GM23338 (cell line): ENCODE data around the gene RHBDD1. TPM values are rescaled to one million over a fixed set of nuclear protein-coding genes. Genes with fewer than 3 reads are reported as not detected.

ENCODE experiments used
- ATAC-seq: fragments of 200-7000 bp; cut with Tn5 transposase; 3 replicates; pipeline ENCODE4 v1.9.1; 2020
- DNase-seq: peaks from one replicate; pipeline ENCODE4 v3.0.0-alpha.2; 2015; ENCODE audit warnings: low spot score
- H2AFZ ChIP-seq: fragments of 200-600 bp; sonication (generic); 2 replicates; pipeline ENCODE4 v1.8.0; 2016; ENCODE audit warnings: antibody characterized with exemption, mild to moderate bottlenecking, moderate library complexity
- H3F3A ChIP-seq: fragments of 200-600 bp; sonication (generic); replicated peaks from 2 replicates; pipeline ENCODE4 v1.8.0; 2017; ENCODE audit warnings: antibody characterized with exemption, mixed run types, low read depth
- H3K27ac ChIP-seq: fragments of 200-600 bp; sonication (generic); 2 replicates; pipeline ENCODE4 v1.6.1; 2016; ENCODE audit warnings: low read depth
- H3K27me3 ChIP-seq: fragments of 200-600 bp; sonication (generic); 2 replicates; pipeline ENCODE4 v1.8.0; 2016; ENCODE audit warnings: mild to moderate bottlenecking, mixed run types, moderate library complexity; ENCODE audit not compliant: insufficient read depth
- H3K36me3 ChIP-seq: fragments of 200-600 bp; sonication (generic); 2 replicates; pipeline ENCODE4 v1.8.0; 2016; ENCODE audit warnings: mild to moderate bottlenecking; ENCODE audit not compliant: insufficient read depth
- H3K4me1 ChIP-seq: fragments of 200-600 bp; sonication (generic); 2 replicates; pipeline ENCODE4 v1.8.0; 2016; ENCODE audit warnings: mild to moderate bottlenecking, moderate library complexity; ENCODE audit not compliant: insufficient read depth
- H3K4me2 ChIP-seq: fragments of 200-600 bp; sonication (generic); 2 replicates; pipeline ENCODE4 v1.7.1; 2017; ENCODE audit warnings: mixed run types
- H3K4me3 ChIP-seq: fragments of 200-600 bp; sonication (generic); 2 replicates; pipeline ENCODE4 v1.6.1; 2016; ENCODE audit warnings: mixed run types
- H3K79me2 ChIP-seq: fragments of 200-600 bp; sonication (generic); replicated peaks from 2 replicates; pipeline ENCODE4 v1.8.0; 2017; ENCODE audit warnings: mild to moderate bottlenecking; ENCODE audit not compliant: insufficient read depth
- H3K9me2 ChIP-seq: fragments of 200-600 bp; sonication (generic); 2 replicates; pipeline ENCODE4 v1.8.0; 2017; ENCODE audit not compliant: insufficient read depth
- H4K20me1 ChIP-seq: fragments of 200-600 bp; sonication (generic); replicated peaks from 2 replicates; pipeline ENCODE4 v1.8.0; 2017; ENCODE audit warnings: mild to moderate bottlenecking; ENCODE audit not compliant: insufficient read depth
- H3K27ac Mint-ChIP-seq: 2 replicates; pipeline ENCODE4 v1.8.0; 2020; ENCODE audit warnings: inconsistent platforms, mild to moderate bottlenecking, moderate library complexity, mixed read lengths
- H3K27me3 Mint-ChIP-seq: 3 replicates; pipeline ENCODE4 v1.8.0; 2022; ENCODE audit warnings: low read depth, mild to moderate bottlenecking, moderate library complexity, mixed read lengths, inconsistent platforms; ENCODE audit not compliant: insufficient read depth, poor library complexity
- H3K36me3 Mint-ChIP-seq: 3 replicates; pipeline ENCODE4 v1.8.0; 2021; ENCODE audit warnings: low read depth, mild to moderate bottlenecking, inconsistent platforms, moderate library complexity, mixed read lengths
- H3K4me1 Mint-ChIP-seq: 3 replicates; pipeline ENCODE4 v1.8.0; 2020; ENCODE audit warnings: mild to moderate bottlenecking, inconsistent platforms, mixed read lengths
- H3K4me3 Mint-ChIP-seq: 3 replicates; pipeline ENCODE4 v1.8.0; 2021; ENCODE audit warnings: moderate library complexity, mild to moderate bottlenecking, inconsistent platforms, mixed read lengths
- H3K9me3 Mint-ChIP-seq: 3 replicates; pipeline ENCODE4 v1.8.0; 2020; ENCODE audit warnings: moderate library complexity, mild to moderate bottlenecking, inconsistent platforms, mixed read lengths
- CTCF ChIP-seq, 2 experiments: fragments of 200-600 bp in 1 of 2; sonication (generic) in 1 of 2; conservative IDR thresholded peaks; 2 replicates each; pipeline versions ENCODE4 v1.5.1 to v1.6.1; 2016 to 2017; ENCODE audit warnings: antibody characterized with exemption in 2 of 2, low read depth in 2 of 2, mild to moderate bottlenecking in 2 of 2, moderate library complexity in 1 of 2
- EZH2 ChIP-seq: fragments of 200-600 bp; sonication (generic); IDR thresholded peaks from one replicate; pipeline ENCODE4 v1.8.0; 2017; ENCODE audit warnings: antibody characterized with exemption, mild to moderate bottlenecking, low read depth; ENCODE audit not compliant: unreplicated experiment
- EZH2phosphoT487 ChIP-seq: fragments of 200-600 bp; sonication (generic); IDR thresholded peaks from one replicate; pipeline ENCODE4 v1.8.1; 2018; ENCODE audit warnings: antibody characterized with exemption; ENCODE audit not compliant: unreplicated experiment
- NANOG ChIP-seq: IDR thresholded peaks from 2 replicates; pipeline ENCODE4 v1.6.1; 2016; ENCODE audit warnings: antibody characterized with exemption, borderline replicate concordance
- REST ChIP-seq: IDR thresholded peaks from one replicate; pipeline ENCODE4 v1.6.1; 2018; ENCODE audit warnings: antibody characterized with exemption; ENCODE audit not compliant: unreplicated experiment
- STAT1 ChIP-seq: IDR thresholded peaks from one replicate; pipeline ENCODE4 v1.6.1; 2016; ENCODE audit warnings: antibody characterized with exemption; ENCODE audit not compliant: unreplicated experiment
- polyA plus RNA-seq: library from polyadenylated mRNA; unstranded; fragments of >200 nt; fragmentation: Nextera tagmentation; extraction: Ambion mirVana; gene quantifications from 2 replicates; pipeline ENCODE4 v1.2.1, GENCODE V29; 2016
- total RNA-seq: library from RNA; depleted of rRNA; stranded (reverse); fragments of >200 nt; shearing (Covaris generic); gene quantifications from 2 replicates; pipeline ENCODE4 v1.2.3, GENCODE V29; 2014
- TF ChIP-seq, protein P1 (sequence below): fragments of 250-450 bp; sonication (Bioruptor Pico); IDR thresholded peaks from 2 replicates; pipeline ENCODE4 v1.5.0; 2020; ENCODE audit warnings: mild to moderate bottlenecking, moderate library complexity

RHBDD1 gene
- total and polyA plus RNA-seq, 2 experiments from 2014 or later = 7.3 to 13.0 TPM

- H3K4me1 ChIP-seq = no peaks in the 10 kb centered on the region
- H3K36me3 ChIP-seq = no peaks in the 10 kb centered on the region; the same call in 1 of the 2 replicates
- H4K20me1 ChIP-seq = no peaks in the 10 kb centered on the region
- no peak overlapping the region for H2AFZ ChIP-seq
- H3K4me2 ChIP-seq = no peak overlapping the region
- H3K27ac Mint-ChIP-seq = no peak overlapping the region
- peaks cover 4% of the 10 kb centered on the region for H3K27me3 Mint-ChIP-seq
- H3F3A ChIP-seq = no peaks in the 10 kb centered on the region
- no peaks in the 10 kb centered on the region for H3K27me3 ChIP-seq
- peaks cover 2% of the 10 kb centered on the region; the same call in 1 of the 3 replicates for H3K9me3 Mint-ChIP-seq
- H3K79me2 ChIP-seq = peaks cover 19% of the 10 kb centered on the region
- peaks cover 8% of the 10 kb centered on the region; the same call in 1 of the 2 replicates for H3K9me2 ChIP-seq
- TF ChIP-seq CTCF (conservative IDR thresholded peaks at IDR 0.05; ENCODE audit: low read depth in 2 of 2) = no peak
- TF ChIP-seq REST = no peak
- no peak for TF ChIP-seq NANOG
- no peak for TF ChIP-seq EZH2
- TF ChIP-seq, protein P1, sequence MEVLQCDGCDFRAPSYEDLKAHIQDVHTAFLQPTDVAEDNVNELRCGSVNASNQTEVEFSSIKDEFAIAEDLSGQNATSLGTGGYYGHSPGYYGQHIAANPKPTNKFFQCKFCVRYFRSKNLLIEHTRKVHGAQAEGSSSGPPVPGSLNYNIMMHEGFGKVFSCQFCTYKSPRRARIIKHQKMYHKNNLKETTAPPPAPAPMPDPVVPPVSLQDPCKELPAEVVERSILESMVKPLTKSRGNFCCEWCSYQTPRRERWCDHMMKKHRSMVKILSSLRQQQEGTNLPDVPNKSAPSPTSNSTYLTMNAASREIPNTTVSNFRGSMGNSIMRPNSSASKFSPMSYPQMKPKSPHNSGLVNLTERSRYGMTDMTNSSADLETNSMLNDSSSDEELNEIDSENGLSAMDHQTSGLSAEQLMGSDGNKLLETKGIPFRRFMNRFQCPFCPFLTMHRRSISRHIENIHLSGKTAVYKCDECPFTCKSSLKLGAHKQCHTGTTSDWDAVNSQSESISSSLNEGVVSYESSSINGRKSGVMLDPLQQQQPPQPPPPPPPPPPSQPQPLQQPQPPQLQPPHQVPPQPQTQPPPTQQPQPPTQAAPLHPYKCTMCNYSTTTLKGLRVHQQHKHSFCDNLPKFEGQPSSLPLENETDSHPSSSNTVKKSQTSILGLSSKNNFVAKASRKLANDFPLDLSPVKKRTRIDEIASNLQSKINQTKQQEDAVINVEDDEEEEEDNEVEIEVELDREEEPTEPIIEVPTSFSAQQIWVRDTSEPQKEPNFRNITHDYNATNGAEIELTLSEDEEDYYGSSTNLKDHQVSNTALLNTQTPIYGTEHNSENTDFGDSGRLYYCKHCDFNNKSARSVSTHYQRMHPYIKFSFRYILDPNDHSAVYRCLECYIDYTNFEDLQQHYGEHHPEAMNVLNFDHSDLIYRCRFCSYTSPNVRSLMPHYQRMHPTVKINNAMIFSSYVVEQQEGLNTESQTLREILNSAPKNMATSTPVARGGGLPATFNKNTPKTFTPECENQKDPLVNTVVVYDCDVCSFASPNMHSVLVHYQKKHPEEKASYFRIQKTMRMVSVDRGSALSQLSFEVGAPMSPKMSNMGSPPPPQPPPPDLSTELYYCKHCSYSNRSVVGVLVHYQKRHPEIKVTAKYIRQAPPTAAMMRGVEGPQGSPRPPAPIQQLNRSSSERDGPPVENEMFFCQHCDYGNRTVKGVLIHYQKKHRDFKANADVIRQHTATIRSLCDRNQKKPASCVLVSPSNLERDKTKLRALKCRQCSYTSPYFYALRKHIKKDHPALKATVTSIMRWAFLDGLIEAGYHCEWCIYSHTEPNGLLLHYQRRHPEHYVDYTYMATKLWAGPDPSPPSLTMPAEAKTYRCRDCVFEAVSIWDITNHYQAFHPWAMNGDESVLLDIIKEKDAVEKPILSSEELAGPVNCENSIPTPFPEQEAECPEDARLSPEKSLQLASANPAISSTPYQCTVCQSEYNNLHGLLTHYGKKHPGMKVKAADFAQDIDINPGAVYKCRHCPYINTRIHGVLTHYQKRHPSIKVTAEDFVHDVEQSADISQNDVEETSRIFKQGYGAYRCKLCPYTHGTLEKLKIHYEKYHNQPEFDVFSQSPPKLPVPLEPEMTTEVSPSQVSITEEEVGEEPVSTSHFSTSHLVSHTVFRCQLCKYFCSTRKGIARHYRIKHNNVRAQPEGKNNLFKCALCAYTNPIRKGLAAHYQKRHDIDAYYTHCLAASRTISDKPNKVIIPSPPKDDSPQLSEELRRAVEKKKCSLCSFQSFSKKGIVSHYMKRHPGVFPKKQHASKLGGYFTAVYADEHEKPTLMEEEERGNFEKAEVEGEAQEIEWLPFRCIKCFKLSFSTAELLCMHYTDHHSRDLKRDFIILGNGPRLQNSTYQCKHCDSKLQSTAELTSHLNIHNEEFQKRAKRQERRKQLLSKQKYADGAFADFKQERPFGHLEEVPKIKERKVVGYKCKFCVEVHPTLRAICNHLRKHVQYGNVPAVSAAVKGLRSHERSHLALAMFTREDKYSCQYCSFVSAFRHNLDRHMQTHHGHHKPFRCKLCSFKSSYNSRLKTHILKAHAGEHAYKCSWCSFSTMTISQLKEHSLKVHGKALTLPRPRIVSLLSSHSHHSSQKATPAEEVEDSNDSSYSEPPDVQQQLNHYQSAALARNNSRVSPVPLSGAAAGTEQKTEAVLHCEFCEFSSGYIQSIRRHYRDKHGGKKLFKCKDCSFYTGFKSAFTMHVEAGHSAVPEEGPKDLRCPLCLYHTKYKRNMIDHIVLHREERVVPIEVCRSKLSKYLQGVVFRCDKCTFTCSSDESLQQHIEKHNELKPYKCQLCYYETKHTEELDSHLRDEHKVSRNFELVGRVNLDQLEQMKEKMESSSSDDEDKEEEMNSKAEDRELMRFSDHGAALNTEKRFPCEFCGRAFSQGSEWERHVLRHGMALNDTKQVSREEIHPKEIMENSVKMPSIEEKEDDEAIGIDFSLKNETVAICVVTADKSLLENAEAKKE (CRISPR knock-in tag) = no peak
- no peak for TF ChIP-seq EZH2phosphoT487
- TF ChIP-seq STAT1 = no peak
- H3K36me3 Mint-ChIP-seq = peaks cover 11% of the 10 kb centered on the region; the same call in 2 of the 3 replicates
- H3K4me1 Mint-ChIP-seq = peaks cover 4% of the 10 kb centered on the region
- DNase-seq (no peak), ATAC-seq (no peak)
- H3K4me3 ChIP-seq = no peak overlapping the region
- no peak overlapping the region for H3K4me3 Mint-ChIP-seq
- H3K27ac ChIP-seq = no peak overlapping the region
These were observed 11.2 kb downstream of the RHBDD1 start for GRCh38 chr2:226847090-226847489.
